NOMO-1 treated with dmso at 0.1 percent for 144 hours (cell line): ENCODE measurements around the gene SOX9.
"Not testable (repeated sequence)": the region's sequence is repeated elsewhere in the genome, so short reads cannot be mapped to it uniquely, and the experiment has no call there.

Experiments used
- DNase-seq: peaks from one replicate; lab custom pipeline; 2025; ENCODE audit not compliant: unreplicated experiment; lab: John Stamatoyannopoulos, UW

Gene SOX9

DNA sequence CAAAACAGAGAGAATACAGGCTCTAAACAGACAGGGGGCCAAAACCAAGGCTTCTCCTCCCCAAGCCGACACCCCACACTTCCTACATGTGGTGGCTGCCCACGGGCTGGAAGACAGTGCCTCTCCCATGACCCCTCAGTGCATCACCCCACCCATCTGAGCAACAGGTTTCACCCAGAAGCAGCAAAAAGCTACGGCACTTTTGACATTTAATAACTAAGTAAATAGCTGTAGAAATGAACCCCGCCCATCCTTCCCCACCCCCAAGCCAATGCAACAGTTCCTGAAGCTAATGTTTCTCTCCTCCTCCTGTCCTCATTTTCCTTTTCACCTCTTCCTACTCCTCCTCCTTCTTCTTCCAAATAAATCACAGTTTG lies 9.9 kb upstream of the SOX9 start:
- DNase-seq, result no peak

DNA sequence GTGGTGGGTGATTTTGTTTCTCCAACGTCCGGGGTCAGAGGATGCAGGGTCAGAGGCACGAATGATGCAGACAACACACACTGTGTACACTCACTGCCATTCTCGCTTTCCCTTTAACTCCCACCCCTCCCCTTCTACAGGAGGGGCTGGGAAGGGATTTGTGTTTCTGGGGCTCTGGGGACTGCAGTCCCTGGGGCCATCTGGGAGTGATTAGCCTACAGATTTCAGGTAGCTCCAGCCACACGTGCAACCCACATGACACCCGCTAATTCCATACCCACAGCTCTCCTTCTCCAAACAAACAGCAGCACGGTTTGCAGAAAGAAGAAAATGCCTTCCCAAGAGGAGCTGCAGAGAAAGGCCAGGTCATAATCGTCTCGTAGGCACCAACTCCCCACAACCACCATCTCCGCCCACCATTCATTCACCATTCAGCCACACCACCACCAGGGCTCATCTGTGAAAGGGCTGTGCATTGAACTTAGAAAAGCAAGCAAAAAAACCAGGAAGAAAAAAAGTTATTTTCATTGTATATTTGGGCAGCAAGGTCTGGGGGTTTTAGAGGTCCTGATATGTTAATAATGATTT lies 9.4 kb upstream of the SOX9 start:
- DNase-seq, result no peak

DNA sequence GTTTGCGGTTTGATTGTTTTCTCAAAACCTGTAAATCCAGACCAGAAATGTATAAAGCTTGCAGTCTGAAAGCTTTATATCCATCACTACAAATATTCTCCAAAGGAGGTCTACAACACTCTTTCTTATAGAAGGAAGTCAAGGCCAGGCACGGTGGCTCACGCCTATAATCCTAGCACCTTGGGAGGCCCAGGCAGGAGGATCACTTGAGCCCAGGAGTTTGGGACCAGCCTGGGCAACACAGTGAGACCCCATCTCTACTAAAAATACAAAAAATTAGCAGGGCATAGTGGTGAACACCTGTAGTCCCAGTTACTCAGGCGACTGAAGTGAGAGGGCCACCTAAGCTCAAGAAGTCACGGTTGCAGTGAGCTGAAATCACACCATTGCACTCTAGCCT lies 8.9 kb upstream of the SOX9 start:
- DNase-seq, result not testable (repeated sequence)

DNA sequence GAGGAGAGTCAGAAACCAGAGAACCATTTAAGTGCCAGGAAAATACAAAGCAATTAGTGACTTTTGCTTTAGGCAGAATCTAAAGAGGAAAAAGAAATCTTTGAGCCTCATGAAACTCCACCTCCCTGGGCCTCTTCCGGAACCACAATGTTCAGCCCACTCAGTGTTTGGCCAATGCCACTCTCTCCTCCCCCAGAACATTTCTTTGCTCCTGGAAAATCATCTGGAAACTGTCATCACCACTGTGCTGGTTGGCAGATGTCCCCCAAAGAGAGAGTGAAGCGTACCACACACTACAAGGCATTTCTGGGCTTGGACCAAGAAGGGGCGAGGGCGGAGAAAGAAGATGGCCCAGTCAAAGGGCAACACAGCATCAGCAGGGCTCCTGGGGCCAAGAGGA lies 7.1 kb upstream of the SOX9 start:
- DNase-seq, result no peak

DNA sequence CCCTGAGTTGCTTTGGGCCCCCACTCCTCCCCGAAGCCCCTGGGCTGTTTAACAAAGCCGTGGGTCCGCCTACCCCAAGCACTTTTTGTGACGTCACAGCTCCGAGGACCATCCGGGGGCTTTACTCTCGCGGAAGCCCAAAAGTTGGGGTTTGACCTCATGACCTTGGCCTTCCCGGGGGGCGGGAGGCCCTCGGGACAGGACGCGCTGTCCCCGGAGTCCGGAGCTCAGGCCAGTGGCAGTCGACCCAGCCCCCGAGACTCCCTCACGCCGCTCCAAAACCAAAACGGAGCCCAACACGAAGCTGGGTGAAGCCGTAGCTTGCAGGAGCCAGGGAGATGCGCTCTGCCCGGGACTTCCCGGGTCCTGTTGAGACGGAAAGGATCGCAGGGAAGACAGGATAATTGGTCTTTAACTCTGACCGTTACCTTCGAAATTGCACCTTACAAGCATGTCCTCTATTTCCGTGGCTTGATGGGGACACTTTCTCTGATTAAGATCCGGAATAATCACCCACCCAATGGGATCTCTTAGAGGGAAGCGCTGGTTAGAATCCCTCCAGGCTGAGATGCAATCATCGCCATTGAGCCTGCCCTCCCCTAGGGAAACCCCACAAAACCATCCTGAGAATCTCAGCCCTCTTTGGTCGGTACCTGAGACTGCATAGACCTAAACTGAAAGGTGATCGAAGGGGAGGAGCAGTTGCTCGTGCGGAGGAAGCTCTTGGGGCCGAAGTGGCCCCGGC lies 4.9 kb upstream of the SOX9 start:
- no peak for DNase-seq

DNA sequence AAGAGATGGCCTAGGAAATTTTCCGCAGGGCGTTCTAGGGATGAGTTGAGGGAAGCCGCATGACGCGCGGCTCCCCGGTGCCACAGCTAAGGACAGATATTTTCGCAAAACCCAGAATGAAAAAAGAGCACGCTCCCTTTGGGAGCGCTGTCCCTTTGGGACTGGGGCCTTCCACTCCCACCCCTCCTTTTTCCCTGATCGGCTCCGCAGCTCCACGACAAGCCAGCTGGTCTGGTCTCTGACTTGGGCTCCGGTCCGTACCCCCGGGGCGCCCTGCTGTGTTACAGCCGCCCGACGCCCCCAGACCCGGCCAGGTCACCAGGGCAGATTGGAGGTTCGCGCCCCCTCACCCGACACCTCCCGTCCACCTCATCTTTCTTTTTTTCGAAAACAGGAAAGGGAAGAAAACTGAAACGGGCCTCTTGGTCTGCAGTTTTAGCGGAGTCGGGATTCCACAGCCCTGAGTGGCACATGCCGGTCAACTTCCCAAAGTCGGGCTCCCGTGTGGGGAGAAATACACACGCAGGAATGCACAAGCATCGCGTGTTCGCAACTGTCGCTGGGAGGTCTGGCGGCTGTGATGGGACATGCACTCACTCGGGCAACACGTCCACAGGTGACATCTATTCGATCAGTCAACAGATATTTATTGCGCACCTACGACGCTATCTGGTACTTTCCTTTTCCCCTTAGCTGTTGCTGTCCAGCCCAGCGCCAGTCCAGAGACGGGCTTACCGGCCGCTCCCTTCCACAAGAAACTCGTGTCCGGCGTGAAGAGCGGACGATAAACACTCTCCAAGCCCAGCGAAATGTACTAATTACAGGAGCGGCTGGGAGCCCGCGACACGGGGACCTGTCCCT lies 3.9 kb upstream of the SOX9 start:
- DNase-seq, result no peak

DNA sequence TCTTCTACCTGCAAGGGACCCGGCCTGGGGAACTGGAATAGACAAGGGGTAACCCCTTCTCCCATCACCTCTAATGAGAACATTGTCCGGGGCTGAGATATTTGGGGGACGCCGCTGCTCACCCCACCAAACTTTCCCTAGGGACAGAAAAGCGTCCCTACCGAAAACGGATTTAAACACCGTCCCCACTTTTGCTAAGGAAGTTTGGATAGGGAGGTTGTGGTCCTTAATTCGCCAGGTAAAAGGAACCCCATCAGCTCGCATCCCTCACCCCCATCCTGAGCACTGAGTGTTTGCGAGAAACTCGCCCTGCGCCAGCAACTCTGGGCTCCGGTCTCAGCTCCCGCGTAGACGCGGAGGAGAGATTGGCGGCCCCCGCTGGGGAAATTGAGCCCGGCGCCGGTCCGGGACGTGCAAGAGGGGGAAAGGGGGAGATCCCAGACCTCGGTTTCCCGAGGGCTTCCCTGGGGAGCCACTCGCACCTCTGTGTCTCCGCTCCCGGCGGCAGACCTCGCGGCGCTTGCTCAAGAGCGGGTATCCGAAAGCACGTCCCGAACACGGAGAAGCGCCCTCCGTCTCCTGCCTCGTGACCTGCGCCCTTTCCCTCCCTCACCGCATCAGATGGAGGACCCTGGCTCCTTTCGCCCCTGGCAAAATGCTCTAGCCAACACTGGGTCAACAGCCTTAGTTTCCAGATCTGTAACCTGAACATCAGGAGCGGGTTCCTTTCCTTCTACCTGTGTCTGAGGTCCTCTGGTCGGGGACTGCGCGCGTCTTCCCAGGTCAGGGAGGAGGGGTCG lies 3.1 kb upstream of the SOX9 start:
- no peak for DNase-seq

DNA sequence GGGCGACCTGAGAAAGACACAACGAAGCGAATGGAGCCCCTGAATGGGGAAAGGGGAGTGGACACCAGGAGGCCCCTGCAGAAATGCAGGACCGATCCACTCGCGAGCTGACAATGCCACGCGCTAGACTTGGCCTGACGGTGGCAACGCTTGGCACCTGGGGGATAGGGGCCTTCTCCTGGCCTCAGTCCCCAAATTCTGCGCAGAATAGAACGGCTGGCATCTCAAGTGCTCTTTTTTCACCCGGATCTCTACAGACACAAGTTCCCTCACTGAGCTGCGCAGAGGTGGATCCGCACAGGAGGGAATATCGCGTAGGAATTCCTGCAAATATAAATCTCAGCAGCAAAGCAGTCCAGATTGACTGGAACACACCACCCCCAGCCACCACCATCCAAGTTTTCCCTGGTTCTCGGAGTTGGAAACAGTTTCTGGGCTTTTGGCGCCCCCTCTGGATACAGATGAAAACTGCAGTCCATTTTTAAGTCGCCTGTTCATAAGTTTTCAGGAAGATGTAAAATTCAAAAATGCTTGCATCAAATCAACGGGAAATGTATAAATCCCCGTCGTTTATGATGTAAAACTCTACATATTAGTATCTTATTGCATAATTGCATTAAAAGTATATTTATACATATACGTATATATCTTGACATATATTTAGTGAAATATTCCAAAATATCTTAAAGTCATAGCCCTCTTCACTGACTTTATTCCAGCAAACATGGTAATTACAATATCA lies 2.3 kb upstream of the SOX9 start:
- DNase-seq, result no peak

DNA sequence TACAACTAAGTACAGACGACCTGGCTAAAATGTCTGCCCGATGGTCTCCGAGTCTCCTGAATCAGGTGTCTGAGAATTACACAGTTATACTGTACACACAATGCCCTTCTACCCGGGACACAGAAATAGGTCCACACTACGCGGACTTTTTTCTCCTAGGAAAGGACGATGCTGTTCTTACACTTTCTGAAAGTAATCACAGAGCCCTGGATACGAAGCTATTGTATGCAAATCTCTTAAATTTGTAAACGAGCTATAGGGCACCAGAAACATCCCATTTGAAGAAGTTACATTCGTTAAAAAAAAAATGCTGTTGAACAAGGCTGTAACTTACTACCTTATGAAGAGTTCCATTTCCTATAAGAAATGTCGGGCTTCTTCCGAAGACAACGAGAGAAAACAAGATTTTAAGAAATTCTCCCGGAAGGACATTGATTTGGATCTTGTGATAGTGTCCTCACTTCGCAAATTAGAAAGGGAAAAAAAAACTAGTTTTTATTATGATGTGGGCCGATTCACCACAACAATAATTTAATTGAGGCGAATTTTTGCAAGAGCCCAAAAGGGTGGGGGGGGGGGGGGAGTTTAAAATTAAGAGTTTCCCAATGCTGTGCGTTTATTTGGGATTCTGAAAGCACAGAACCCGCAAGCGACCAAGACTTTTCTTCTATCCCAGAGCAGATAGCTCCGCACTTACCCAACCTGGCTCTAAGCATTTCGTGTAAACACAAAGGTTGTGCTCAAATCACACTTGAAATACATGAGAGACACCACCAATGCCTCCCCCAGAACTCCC lies 1.5 kb upstream of the SOX9 start:
- DNase-seq, result no peak

DNA sequence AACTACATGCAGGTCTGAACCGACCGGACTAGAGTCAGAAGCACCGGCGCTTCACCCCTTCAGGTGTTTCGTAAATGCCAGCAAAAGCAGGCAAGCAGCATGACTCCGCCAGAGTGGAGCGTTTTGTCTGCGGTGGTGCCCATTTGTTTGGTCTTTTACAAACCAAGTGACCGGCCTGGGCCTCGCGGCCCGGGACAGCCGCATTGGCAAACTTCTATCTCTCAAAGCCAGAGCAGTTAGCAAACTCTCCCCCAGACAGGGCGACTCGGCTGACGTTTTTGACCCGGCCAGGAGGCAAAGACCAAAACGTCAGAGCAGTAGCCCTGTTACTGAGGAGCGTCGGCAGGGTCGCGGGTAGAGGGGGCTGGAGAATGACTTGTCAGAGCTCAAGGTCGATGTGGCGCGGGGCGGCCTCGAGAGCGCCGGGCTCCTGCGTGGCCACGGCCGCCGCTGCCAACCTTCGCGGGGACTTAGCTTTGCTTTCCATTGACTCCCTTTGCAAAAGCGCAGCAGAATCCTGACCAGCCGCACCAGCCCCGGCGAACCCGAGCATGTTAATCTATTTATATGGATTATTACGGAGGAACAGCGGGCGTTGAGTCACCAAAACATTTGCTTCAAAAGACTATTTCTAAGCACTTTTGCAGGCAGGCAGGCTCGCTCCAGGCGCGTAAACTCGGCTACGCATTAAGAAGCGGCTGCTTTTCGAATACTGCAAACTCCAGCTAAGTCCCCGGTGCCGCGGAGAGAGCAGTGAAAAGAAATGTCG lies 763 bp upstream of the SOX9 start:
- no peak for DNase-seq

DNA sequence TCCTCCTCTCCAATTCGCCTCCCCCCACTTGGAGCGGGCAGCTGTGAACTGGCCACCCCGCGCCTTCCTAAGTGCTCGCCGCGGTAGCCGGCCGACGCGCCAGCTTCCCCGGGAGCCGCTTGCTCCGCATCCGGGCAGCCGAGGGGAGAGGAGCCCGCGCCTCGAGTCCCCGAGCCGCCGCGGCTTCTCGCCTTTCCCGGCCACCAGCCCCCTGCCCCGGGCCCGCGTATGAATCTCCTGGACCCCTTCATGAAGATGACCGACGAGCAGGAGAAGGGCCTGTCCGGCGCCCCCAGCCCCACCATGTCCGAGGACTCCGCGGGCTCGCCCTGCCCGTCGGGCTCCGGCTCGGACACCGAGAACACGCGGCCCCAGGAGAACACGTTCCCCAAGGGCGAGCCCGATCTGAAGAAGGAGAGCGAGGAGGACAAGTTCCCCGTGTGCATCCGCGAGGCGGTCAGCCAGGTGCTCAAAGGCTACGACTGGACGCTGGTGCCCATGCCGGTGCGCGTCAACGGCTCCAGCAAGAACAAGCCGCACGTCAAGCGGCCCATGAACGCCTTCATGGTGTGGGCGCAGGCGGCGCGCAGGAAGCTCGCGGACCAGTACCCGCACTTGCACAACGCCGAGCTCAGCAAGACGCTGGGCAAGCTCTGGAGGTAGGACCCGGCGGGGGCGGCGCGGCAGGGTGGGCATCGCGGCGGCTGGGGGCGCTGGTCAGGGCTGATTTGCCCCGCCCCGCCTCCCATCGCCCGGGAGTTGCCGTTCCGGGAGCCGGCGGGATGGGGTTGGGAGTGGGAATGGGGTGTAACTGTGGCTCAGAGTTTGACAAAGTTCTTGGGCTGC lies 567 bp downstream of the SOX9 start:
- no peak for DNase-seq

DNA sequence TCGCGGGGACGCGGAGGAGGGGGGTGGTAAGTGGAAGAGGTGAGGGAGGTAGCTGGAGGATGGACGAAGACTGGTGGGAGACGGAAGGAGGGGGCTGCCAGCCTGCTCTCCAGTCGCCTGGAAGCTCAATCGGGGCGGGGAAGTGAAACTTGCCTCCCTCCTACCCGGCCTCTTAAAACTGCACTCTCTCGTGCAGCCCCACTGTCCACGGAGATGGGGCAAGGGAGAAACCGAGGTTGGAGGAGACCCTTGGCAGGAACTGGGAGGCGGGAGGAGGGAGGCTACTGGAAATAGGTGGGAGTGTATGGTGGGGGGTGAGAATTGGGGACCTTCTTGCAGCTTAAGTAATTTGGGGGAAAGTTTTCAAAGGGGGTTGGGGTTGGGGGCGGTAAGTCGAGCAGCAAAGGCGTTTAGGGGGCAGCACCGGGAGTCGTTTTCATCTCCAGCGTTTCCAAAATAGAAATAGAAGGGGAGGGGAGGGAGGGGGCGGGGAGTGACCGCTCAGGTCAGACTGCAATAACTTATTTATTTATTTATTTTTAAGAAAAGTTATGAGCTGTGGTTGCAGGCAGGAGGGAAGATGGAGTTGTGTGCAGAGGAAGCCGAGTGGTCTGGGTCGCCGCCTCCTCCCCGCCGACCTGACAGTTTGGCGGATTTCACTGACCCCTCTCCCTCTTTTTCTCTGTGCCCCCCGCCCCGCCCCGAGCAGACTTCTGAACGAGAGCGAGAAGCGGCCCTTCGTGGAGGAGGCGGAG lies 1.4 kb downstream of the SOX9 start:
- no peak for DNase-seq

DNA sequence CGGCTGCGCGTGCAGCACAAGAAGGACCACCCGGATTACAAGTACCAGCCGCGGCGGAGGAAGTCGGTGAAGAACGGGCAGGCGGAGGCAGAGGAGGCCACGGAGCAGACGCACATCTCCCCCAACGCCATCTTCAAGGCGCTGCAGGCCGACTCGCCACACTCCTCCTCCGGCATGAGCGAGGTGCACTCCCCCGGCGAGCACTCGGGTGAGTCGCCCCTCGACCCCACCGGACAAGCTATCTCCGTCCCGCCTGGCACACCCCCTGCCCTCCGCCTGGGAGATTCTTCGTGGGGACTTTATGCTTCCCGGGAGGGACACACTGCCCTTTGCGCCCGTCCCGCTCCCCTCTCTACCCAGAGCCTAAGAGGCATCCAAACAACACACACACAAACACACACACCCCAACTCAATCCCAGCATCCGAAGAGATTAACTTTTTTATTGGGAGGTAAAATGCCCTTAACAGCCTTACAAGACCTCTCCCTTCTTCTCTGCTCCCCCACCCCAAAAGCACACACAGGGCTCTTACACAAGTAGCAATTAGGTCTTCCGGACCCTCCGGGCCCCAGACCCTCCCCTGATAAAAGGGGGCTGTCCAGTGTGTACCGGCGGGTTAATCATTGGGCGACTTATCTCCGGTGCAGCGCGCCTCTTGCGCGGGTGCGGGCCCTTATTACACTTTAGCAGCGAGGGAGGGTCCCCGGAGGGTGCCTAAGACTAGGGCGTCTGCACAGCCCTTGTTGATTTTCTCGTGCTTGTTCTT lies 2.1 kb downstream of the SOX9 start:
- no peak for DNase-seq

DNA sequence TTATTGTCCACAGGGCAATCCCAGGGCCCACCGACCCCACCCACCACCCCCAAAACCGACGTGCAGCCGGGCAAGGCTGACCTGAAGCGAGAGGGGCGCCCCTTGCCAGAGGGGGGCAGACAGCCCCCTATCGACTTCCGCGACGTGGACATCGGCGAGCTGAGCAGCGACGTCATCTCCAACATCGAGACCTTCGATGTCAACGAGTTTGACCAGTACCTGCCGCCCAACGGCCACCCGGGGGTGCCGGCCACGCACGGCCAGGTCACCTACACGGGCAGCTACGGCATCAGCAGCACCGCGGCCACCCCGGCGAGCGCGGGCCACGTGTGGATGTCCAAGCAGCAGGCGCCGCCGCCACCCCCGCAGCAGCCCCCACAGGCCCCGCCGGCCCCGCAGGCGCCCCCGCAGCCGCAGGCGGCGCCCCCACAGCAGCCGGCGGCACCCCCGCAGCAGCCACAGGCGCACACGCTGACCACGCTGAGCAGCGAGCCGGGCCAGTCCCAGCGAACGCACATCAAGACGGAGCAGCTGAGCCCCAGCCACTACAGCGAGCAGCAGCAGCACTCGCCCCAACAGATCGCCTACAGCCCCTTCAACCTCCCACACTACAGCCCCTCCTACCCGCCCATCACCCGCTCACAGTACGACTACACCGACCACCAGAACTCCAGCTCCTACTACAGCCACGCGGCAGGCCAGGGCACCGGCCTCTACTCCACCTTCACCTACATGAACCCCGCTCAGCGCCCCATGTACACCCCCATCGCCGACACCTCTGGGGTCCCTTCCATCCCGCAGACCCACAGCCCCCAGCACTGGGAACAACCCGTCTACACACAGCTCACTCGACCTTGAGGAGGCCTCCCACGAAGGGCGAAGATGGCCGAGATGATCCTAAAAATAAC lies 3.0 kb downstream of the SOX9 start:
- no peak for DNase-seq

DNA sequence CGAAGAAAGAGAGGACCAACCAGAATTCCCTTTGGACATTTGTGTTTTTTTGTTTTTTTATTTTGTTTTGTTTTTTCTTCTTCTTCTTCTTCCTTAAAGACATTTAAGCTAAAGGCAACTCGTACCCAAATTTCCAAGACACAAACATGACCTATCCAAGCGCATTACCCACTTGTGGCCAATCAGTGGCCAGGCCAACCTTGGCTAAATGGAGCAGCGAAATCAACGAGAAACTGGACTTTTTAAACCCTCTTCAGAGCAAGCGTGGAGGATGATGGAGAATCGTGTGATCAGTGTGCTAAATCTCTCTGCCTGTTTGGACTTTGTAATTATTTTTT lies 3.6 kb downstream of the SOX9 start:
- no peak for DNase-seq

DNA sequence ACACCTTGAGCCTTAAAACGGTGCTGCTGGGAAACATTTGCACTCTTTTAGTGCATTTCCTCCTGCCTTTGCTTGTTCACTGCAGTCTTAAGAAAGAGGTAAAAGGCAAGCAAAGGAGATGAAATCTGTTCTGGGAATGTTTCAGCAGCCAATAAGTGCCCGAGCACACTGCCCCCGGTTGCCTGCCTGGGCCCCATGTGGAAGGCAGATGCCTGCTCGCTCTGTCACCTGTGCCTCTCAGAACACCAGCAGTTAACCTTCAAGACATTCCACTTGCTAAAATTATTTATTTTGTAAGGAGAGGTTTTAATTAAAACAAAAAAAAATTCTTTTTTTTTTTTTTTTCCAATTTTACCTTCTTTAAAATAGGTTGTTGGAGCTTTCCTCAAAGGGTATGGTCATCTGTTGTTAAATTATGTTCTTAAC lies 4.4 kb downstream of the SOX9 start:
- DNase-seq, result no peak
